Vagina (tissue), 2 donors: Measurements from ENCODE around the gene CFAP46. TPM values are rescaled to one million over a fixed set of nuclear protein-coding genes. Genes with fewer than 3 reads are reported as not detected.
"Not testable (repeated sequence)": the region's sequence is repeated elsewhere in the genome, so short reads cannot be mapped to it uniquely, and the experiment has no call there.

Experiments
- DNase-seq, 2 donors: peaks; one replicate each; pipeline ENCODE4 v3.0.0-alpha.2; 2017; ENCODE audit errors: extremely low spot score in 2 of 2
- H3K27ac ChIP-seq: fragments of 200-600 bp; sonication (generic); one replicate; pipeline ENCODE4 v1.5.1; 2019
- H3K27me3 ChIP-seq: fragments of 200-600 bp; sonication (generic); one replicate; pipeline ENCODE4 v1.5.1; 2019
- H3K36me3 ChIP-seq, 2 donors: fragments of 200-600 bp; sonication (generic); one replicate each; pipeline ENCODE4 v1.5.1; 2017 to 2019
- H3K4me1 ChIP-seq: fragments of 200-600 bp; sonication (generic); one replicate; pipeline ENCODE4 v1.5.1; 2019
- H3K4me3 ChIP-seq, 2 donors: fragments of 200-600 bp; sonication (generic); 1 replicate in 1 of 2; 2 replicates in 1 of 2; pipeline ENCODE4 v1.5.1; 2016 to 2019
- H3K9me3 ChIP-seq: fragments of 200-600 bp; sonication (generic); one replicate; pipeline ENCODE4 v1.5.1; 2019
- CTCF ChIP-seq, 3 experiments: fragments of 450-650 bp in 2 of 3; fragments of 200-600 bp in 1 of 3; sonication (generic) in 1 of 3; IDR thresholded peaks; one replicate each; pipeline ENCODE4 v1.5.1; 2017 to 2019; ENCODE audit warnings: antibody characterized with exemption in 3 of 3, mild to moderate bottlenecking in 2 of 3, moderate library complexity in 2 of 3
- POLR2A ChIP-seq, 2 donors: fragments of 450-650 bp; IDR thresholded peaks; one replicate each; pipeline ENCODE4 v1.6.1; 2017; ENCODE audit warnings: antibody characterized with exemption in 2 of 2, mild to moderate bottlenecking in 2 of 2, moderate library complexity in 2 of 2
- POLR2AphosphoS5 ChIP-seq, 2 donors: sonication (generic); formaldehyde crosslinking; IDR thresholded peaks; one replicate each; pipeline ENCODE4 v1.9.0; 2017; ENCODE audit warnings: antibody characterized with exemption in 2 of 2, mild to moderate bottlenecking in 2 of 2, low read depth in 1 of 2; ENCODE audit not compliant: insufficient read depth in 1 of 2
- intact Hi-C: fragments of 100-400 bp; cut with DNase I; formaldehyde crosslinking; loops from one replicate; pipeline ENCODE4 v1.15.1; 2023
- total RNA-seq: library from RNA; depleted of rRNA; stranded (reverse); fragments of >200 nt; gene quantifications from one replicate; pipeline ENCODE4 v1.2.3, GENCODE V29; 2016

CFAP46 gene
- total RNA-seq, 1 donor from 2014 or later, result not detected

GRCh38 chr10:132898391-132899053 is 43.8 kb downstream of the CFAP46 start:
- no peak for DNase-seq
- intact Hi-C loops, result no loop called here
- no peaks in the 10 kb centered on the region for H3K27me3 ChIP-seq

GRCh38 chr10:132897516-132898381 is 44.6 kb downstream of the CFAP46 start:
- no peak for DNase-seq
- Histone ChIP-seq H3K9me3 (no peaks in the 10 kb centered on the region), H3K36me3 (no peaks in the 10 kb centered on the region), H3K4me3 (no peak overlapping the region), H3K4me1 (no peaks in the 10 kb centered on the region), H3K27me3 (no peaks in the 10 kb centered on the region), H3K27ac (no peak overlapping the region)
- TF ChIP-seq POLR2A (IDR thresholded peaks at IDR 0.05) (no peak), POLR2AphosphoS5 (IDR thresholded peaks at IDR 0.05; ENCODE audit: insufficient read depth in 1 of 2, low read depth in 1 of 2) (no peak), CTCF (IDR thresholded peaks at IDR 0.05) (no peak)
- intact Hi-C loops, result no loop called here

More at GRCh38 chr10:132898391-132899053, 43.8 kb downstream of the CFAP46 start:
- Histone ChIP-seq H3K9me3 (no peaks in the 10 kb centered on the region), H3K36me3 (no peaks in the 10 kb centered on the region), H3K4me1 (no peaks in the 10 kb centered on the region), H3K4me3 (no peak overlapping the region), H3K27ac (no peak overlapping the region)
- no peak for TF ChIP-seq POLR2AphosphoS5 (IDR thresholded peaks at IDR 0.05; ENCODE audit: insufficient read depth in 1 of 2, low read depth in 1 of 2)
- TF ChIP-seq CTCF (IDR thresholded peaks at IDR 0.05), result no peak
- no peak for TF ChIP-seq POLR2A (IDR thresholded peaks at IDR 0.05)

GRCh38 chr10:132893786-132894185 is 48.6 kb downstream of the CFAP46 start:
- H3K27me3 ChIP-seq, H3K27ac ChIP-seq, H3K4me3 ChIP-seq, H3K4me1 ChIP-seq, H3K9me3 ChIP-seq, DNase-seq, intact Hi-C loops, H3K36me3 ChIP-seq: not testable (repeated sequence)

GRCh38 chr10:132893090-132893489 is 49.3 kb downstream of the CFAP46 start:
- no peaks in the 10 kb centered on the region for H3K36me3 ChIP-seq
- no peaks in the 10 kb centered on the region for H3K27me3 ChIP-seq
- H3K9me3 ChIP-seq, result no peaks in the 10 kb centered on the region
- no peak overlapping the region for H3K27ac ChIP-seq
- peaks cover 6% of the 10 kb centered on the region for H3K4me1 ChIP-seq
- H3K4me3 ChIP-seq, result no peak overlapping the region
- no peak for TF ChIP-seq CTCF (IDR thresholded peaks at IDR 0.05)
- TF ChIP-seq POLR2AphosphoS5 (IDR thresholded peaks at IDR 0.05; ENCODE audit: insufficient read depth in 1 of 2, low read depth in 1 of 2), result no peak
- TF ChIP-seq POLR2A (IDR thresholded peaks at IDR 0.05), result no peak
- intact Hi-C loops, result no loop called here
- DNase-seq, result no peak

- H3K4me1 ChIP-seq, result peaks cover 6% of the 10 kb centered on the region
- no peak overlapping the region for H3K4me3 ChIP-seq
- intact Hi-C loops, result no loop called here
- H3K9me3 ChIP-seq, result no peaks in the 10 kb centered on the region
- TF ChIP-seq POLR2AphosphoS5 (IDR thresholded peaks at IDR 0.05; ENCODE audit: insufficient read depth in 1 of 2, low read depth in 1 of 2) (no peak), CTCF (IDR thresholded peaks at IDR 0.05) (no peak), POLR2A (IDR thresholded peaks at IDR 0.05) (no peak)
- H3K36me3 ChIP-seq, result no peaks in the 10 kb centered on the region
- H3K27ac ChIP-seq, result no peak overlapping the region
- no peak for DNase-seq
- H3K27me3 ChIP-seq, result no peaks in the 10 kb centered on the region
These were observed 50.4 kb downstream of the CFAP46 start for GRCh38 chr10:132892004-132892403.
